ENCODE measurements around the gene CALCOCO2.
"Not testable (repeated sequence)": the region's sequence is repeated elsewhere in the genome, so short reads cannot be mapped to it uniquely, and the experiment has no call there.

Gene CALCOCO2

GRCh38 chr17:48795444-48796162 is 35.2 kb upstream of the CALCOCO2 start:
- no peak overlapping the region for H3K4me3 ChIP-seq (replicated peaks; ENCODE audit: low read depth, low read length)
- TF ChIP-seq, protein P1, sequence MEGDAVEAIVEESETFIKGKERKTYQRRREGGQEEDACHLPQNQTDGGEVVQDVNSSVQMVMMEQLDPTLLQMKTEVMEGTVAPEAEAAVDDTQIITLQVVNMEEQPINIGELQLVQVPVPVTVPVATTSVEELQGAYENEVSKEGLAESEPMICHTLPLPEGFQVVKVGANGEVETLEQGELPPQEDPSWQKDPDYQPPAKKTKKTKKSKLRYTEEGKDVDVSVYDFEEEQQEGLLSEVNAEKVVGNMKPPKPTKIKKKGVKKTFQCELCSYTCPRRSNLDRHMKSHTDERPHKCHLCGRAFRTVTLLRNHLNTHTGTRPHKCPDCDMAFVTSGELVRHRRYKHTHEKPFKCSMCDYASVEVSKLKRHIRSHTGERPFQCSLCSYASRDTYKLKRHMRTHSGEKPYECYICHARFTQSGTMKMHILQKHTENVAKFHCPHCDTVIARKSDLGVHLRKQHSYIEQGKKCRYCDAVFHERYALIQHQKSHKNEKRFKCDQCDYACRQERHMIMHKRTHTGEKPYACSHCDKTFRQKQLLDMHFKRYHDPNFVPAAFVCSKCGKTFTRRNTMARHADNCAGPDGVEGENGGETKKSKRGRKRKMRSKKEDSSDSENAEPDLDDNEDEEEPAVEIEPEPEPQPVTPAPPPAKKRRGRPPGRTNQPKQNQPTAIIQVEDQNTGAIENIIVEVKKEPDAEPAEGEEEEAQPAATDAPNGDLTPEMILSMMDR (IDR thresholded peaks at IDR 0.05; ENCODE audit: low read length, missing control alignments), result no peak
- DNase-seq (ENCODE audit: low read depth), result peak; percentile 40

DNA sequence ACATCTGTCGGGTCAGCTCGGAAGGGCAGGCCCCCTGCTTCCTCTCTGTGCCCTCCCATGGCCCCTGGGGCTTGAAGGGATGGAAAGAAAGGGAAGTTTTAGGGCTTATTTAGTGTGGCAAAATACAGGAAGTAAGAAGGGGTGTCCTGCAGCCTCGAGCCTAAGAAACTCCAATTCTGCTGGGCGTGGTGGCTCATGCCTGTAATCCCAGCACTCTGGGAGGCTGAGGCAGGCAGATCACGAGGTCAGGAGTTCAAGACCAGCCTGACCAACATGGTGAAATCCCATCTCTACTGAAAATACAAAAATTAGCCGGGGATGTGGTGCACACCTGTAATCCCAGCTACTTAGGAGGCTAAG is 34.7 kb upstream of the CALCOCO2 start:
- DNase-seq (ENCODE audit: low read depth), result not testable (repeated sequence)

GRCh38 chr17:48799069-48799723 is 31.6 kb upstream of the CALCOCO2 start:
- H3K4me3 ChIP-seq (replicated peaks; ENCODE audit: low read depth, low read length), result no peak overlapping the region
- TF ChIP-seq, protein P1 (IDR thresholded peaks at IDR 0.05; ENCODE audit: low read length, missing control alignments), result no peak
- DNase-seq (ENCODE audit: low read depth), result no peak

More for the DNA sequence above, 34.7 kb upstream of the CALCOCO2 start:
- H3K4me3 ChIP-seq (replicated peaks; ENCODE audit: low read depth, low read length), result not testable (repeated sequence)

GRCh38 chr17:48800626-48801217 is 30.1 kb upstream of the CALCOCO2 start:
- no peak overlapping the region for H3K4me3 ChIP-seq (replicated peaks; ENCODE audit: low read depth, low read length)
- TF ChIP-seq, protein P1 (IDR thresholded peaks at IDR 0.05; ENCODE audit: low read length, missing control alignments), result no peak
- DNase-seq (ENCODE audit: low read depth), result no peak

- peak; percentile 60 for DNase-seq (ENCODE audit: low read depth)
- TF ChIP-seq, protein P1 (IDR thresholded peaks at IDR 0.05; ENCODE audit: low read length, missing control alignments), result peak; percentile 92
- H3K4me3 ChIP-seq (replicated peaks; ENCODE audit: low read depth, low read length), result no peak overlapping the region
These were observed 25.9 kb upstream of the CALCOCO2 start for GRCh38 chr17:48804936-48805411.

DNA sequence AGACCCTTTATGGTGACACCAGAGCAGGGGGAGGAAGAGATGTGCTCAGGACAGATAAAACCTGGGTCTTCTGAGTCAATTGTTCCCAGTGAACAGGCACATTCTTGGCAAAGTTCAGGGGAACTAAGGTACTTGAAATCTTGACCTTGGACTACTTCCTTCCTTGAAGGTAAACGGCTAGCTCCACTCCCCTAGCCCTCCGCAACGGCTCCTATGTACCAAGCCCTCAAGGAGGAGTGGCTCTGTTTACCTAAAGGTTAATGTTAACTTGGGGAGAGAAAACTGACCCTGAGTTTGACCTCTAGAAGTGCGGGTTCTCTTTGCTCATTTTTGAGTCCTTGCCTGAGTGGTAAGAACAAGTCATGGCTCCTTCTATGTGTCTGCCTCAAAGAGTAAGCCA is 21.7 kb upstream of the CALCOCO2 start:
- TF ChIP-seq, protein P1 (IDR thresholded peaks at IDR 0.05; ENCODE audit: low read length, missing control alignments), result no peak
- no peak overlapping the region for H3K4me3 ChIP-seq (replicated peaks; ENCODE audit: low read depth, low read length)
- DNase-seq (ENCODE audit: low read depth), result no peak

DNA sequence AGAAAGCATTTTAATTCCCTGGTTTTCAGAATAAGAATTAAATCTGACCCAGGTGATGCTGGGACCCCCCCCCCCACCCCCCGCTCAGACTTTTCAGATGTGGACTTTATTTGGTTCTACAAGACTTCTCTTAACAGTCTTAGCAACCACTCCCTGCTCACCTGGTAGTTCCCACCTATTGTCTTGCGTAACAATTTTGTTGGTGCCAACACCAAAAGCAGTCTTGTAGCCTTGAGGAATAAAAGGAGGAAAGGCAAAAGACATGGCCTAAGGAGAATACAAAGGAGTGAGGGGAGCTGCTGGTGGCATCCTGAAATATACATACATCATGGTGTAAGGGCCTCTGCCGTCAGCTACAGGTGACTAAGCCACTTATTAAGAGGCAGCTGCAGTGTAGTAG is 18.8 kb upstream of the CALCOCO2 start:
- H3K4me3 ChIP-seq (replicated peaks; ENCODE audit: low read depth, low read length), result no peak overlapping the region
- no peak for DNase-seq (ENCODE audit: low read depth)
- TF ChIP-seq, protein P1 (IDR thresholded peaks at IDR 0.05; ENCODE audit: low read length, missing control alignments), result no peak

Measured in fibroblast of pulmonary artery (primary cell).